HepG2 (cell line): ENCODE measurements around the gene NFKB1. TPM values are rescaled to one million over a fixed set of nuclear protein-coding genes. Genes with fewer than 3 reads are reported as not detected.

ENCODE experiments used
- HMG20B ChIP-seq: conservative IDR thresholded peaks from 2 replicates; pipeline ENCODE4 v1.6.1; 2016; ENCODE audit warnings: missing genetic modification reagents, missing compliant biosample characterization
- IKZF4 ChIP-seq: sonication (generic); formaldehyde crosslinking; IDR thresholded peaks from 2 replicates; pipeline ENCODE4 v1.5.1; 2020; ENCODE audit warnings: borderline replicate concordance, mild to moderate bottlenecking, low read depth, missing genetic modification reagents; ENCODE audit errors: not compliant biosample characterization
- PHF8 ChIP-seq: sonication (generic); formaldehyde crosslinking; IDR thresholded peaks from 2 replicates; pipeline ENCODE4 v1.5.0; 2020; ENCODE audit warnings: missing genetic modification reagents
- SPEN ChIP-seq: sonication (generic); formaldehyde crosslinking; IDR thresholded peaks from 2 replicates; pipeline ENCODE4 v1.5.1; 2020; ENCODE audit warnings: low read depth, mild to moderate bottlenecking, missing genetic modification reagents
- TEAD3 ChIP-seq: optimal IDR thresholded peaks from 2 replicates; pipeline ENCODE3; 2016; ENCODE audit warnings: borderline replicate concordance
- ZBTB8A ChIP-seq: sonication (generic); formaldehyde crosslinking; IDR thresholded peaks from 2 replicates; pipeline ENCODE4 v1.4.0; 2020; ENCODE audit warnings: mild to moderate bottlenecking, low read depth, missing genetic modification reagents, borderline replicate concordance
- ZFY ChIP-seq: sonication (generic); formaldehyde crosslinking; IDR thresholded peaks from 2 replicates; pipeline ENCODE4 v1.4.0; 2020; ENCODE audit warnings: missing genetic modification reagents
- ZNF333 ChIP-seq: sonication (generic); formaldehyde crosslinking; IDR thresholded peaks from 2 replicates; pipeline ENCODE4 v1.4.0; 2020; ENCODE audit warnings: mild to moderate bottlenecking, missing genetic modification reagents, borderline replicate concordance
- ZNF788 ChIP-seq: sonication (generic); formaldehyde crosslinking; IDR thresholded peaks from 2 replicates; pipeline ENCODE4 v1.5.0; 2020; ENCODE audit warnings: mild to moderate bottlenecking, missing genetic modification reagents, borderline replicate concordance
- ZSCAN25 ChIP-seq: sonication (generic); formaldehyde crosslinking; IDR thresholded peaks from 2 replicates; pipeline ENCODE4 v1.8.0; 2022; ENCODE audit warnings: mild to moderate bottlenecking, missing genetic modification reagents
- polyA plus RNA-seq, 8 experiments: library from polyadenylated mRNA; depleted of rRNA in 3 of 8; stranded (reverse) in 7 of 8; unstranded in 1 of 8; fragments of >200 nt; fragmentation: Illumina TruSeq in 4 of 8; extraction: Trizol in 4 of 8; gene quantifications; 2 replicates each; pipeline versions ENCODE4 v1.2.1 to v1.2.3, GENCODE V29; 2011 to 2016; ENCODE audit warnings: low read depth in 4 of 8, missing spikeins in 1 of 8, mixed read lengths in 1 of 8; ENCODE audit not compliant: insufficient read depth in 1 of 8
- total RNA-seq, 5 experiments: library from RNA; depleted of rRNA; stranded (reverse); fragments of >200 nt; fragmentation: Illumina TruSeq; extraction: Trizol; gene quantifications; 2 replicates each; pipeline ENCODE4 v1.2.3, GENCODE V29; 2016; ENCODE audit warnings: low read depth in 1 of 5
- TF ChIP-seq, protein P1 (sequence below): sonication (generic); formaldehyde crosslinking; IDR thresholded peaks from 2 replicates; pipeline ENCODE4 v1.8.0; 2022; ENCODE audit warnings: mild to moderate bottlenecking, missing genetic modification reagents; ENCODE audit not compliant: insufficient replicate concordance
- TF ChIP-seq, protein P2 (sequence below): sonication (generic); formaldehyde crosslinking; IDR thresholded peaks from 2 replicates; pipeline ENCODE4 v1.5.0; 2020; ENCODE audit warnings: missing genetic modification reagents
- TF ChIP-seq, protein P3 (sequence below): sonication (generic); formaldehyde crosslinking; IDR thresholded peaks from 2 replicates; pipeline ENCODE4 v1.8.0; 2022; ENCODE audit warnings: missing genetic modification reagents, mild to moderate bottlenecking, inconsistent platforms, borderline replicate concordance
- TF ChIP-seq, protein P4 (sequence below), 2 experiments: IDR thresholded peaks; 2 replicates each; pipeline ENCODE4 v1.6.1; 2011 to 2012; ENCODE audit warnings: low read length in 2 of 2, borderline replicate concordance in 1 of 2, low read depth in 1 of 2, mild to moderate bottlenecking in 1 of 2, moderate library complexity in 1 of 2

The NFKB1 gene
- total and polyA plus RNA-seq, 2 of the 13 experiments (the other 11 are each of a cell fraction or from before 2014, with no cell fraction given) = 15.4 to 31.6 TPM

DNA sequence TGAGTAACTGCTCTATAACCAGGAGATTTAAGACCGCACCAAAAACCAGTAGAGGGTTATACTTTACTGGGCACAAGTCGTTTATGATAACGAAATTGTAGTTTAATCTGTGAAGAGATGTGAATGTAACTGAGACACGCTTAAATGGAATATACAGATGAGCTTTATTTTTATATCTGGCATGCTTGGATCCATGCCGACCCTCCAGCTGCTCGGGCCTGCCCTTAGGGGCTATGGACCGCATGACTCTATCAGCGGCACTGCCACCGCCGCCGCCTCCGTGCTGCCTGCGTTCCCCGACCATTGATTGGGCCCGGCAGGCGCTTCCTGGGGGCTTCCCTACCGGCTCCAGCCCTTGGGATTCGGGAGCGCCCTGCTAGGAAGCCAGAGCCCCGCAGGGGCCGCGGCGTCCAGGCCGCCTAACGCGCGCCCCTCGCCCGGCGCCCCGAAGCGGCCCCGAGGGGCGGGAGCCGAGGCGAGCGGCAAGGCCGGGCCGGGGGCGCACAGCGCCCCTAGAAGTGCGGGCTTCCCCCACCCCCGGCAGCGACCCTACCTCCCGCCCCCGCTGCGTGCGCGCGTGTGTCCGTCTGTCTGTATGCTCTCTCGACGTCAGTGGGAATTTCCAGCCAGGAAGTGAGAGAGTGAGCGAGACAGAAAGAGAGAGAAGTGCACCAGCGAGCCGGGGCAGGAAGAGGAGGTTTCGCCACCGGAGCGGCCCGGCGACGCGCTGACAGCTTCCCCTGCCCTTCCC lies at the start of gene NFKB1 (continued):
- TF ChIP-seq, protein P1, sequence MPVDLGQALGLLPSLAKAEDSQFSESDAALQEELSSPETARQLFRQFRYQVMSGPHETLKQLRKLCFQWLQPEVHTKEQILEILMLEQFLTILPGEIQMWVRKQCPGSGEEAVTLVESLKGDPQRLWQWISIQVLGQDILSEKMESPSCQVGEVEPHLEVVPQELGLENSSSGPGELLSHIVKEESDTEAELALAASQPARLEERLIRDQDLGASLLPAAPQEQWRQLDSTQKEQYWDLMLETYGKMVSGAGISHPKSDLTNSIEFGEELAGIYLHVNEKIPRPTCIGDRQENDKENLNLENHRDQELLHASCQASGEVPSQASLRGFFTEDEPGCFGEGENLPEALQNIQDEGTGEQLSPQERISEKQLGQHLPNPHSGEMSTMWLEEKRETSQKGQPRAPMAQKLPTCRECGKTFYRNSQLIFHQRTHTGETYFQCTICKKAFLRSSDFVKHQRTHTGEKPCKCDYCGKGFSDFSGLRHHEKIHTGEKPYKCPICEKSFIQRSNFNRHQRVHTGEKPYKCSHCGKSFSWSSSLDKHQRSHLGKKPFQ = no peak
- TF ChIP-seq ZSCAN25 (CRISPR knock-in tag) (no peak), ZNF788 (CRISPR knock-in tag) (0 out of 2 replicates have a peak, but pooled peaks have one; percentile 43), ZBTB8A (CRISPR knock-in tag) (no peak), IKZF4 (CRISPR knock-in tag) (no peak), PHF8 (CRISPR knock-in tag) (peak; percentile 76), TEAD3 (CRISPR knock-in tag) (no peak), SPEN (0 out of 2 replicates have a peak, but pooled peaks have one; percentile 19), ZNF333 (no peak), HMG20B (CRISPR knock-in tag) (no peak), ZFY (CRISPR knock-in tag) (peak; percentile 48; the same call in 1 of the 2 replicates)
- TF ChIP-seq, protein P2, sequence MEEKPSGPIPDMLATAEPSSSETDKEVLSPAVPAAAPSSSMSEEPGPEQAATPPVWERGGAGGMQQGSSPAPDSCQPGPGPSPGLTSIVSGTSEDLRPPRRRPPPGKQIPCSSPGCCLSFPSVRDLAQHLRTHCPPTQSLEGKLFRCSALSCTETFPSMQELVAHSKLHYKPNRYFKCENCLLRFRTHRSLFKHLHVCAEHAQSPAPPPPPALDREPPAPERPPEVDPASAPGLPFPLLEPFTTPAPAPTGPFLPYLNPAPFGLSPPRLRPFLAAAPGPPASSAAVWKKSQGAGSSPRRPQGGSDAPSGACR (CRISPR knock-in tag) = peak; percentile 69; the same call in 1 of the 2 replicates
- TF ChIP-seq, protein P3, sequence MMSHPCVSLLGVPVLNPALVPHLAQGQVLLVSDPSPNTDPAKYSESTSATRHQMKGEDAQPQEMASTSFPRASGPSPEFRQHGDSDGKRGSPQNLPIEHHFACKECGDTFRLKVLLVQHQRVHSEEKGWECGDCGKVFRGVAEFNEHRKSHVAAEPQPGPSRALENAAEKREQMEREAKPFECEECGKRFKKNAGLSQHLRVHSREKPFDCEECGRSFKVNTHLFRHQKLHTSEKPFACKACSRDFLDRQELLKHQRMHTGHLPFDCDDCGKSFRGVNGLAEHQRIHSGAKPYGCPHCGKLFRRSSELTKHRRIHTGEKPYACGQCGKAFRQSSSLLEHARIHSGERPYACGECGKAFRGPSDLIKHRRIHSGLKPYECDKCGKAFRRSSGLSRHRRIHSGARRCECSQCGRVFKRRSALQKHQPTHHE (CRISPR knock-in tag) = no peak
- TF ChIP-seq, protein P4, sequence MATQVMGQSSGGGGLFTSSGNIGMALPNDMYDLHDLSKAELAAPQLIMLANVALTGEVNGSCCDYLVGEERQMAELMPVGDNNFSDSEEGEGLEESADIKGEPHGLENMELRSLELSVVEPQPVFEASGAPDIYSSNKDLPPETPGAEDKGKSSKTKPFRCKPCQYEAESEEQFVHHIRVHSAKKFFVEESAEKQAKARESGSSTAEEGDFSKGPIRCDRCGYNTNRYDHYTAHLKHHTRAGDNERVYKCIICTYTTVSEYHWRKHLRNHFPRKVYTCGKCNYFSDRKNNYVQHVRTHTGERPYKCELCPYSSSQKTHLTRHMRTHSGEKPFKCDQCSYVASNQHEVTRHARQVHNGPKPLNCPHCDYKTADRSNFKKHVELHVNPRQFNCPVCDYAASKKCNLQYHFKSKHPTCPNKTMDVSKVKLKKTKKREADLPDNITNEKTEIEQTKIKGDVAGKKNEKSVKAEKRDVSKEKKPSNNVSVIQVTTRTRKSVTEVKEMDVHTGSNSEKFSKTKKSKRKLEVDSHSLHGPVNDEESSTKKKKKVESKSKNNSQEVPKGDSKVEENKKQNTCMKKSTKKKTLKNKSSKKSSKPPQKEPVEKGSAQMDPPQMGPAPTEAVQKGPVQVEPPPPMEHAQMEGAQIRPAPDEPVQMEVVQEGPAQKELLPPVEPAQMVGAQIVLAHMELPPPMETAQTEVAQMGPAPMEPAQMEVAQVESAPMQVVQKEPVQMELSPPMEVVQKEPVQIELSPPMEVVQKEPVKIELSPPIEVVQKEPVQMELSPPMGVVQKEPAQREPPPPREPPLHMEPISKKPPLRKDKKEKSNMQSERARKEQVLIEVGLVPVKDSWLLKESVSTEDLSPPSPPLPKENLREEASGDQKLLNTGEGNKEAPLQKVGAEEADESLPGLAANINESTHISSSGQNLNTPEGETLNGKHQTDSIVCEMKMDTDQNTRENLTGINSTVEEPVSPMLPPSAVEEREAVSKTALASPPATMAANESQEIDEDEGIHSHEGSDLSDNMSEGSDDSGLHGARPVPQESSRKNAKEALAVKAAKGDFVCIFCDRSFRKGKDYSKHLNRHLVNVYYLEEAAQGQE (IDR thresholded peaks at IDR 0.05; ENCODE audit: borderline replicate concordance in 1 of 2, low read depth in 1 of 2, low read length in 2 of 2) = no peak
